ENCODE results near the gene CCDC50.

The CCDC50 gene

GRCh38 chr3:191316876-191317603 is 12.2 kb upstream of the CCDC50 start:
- no peak for DNase-seq

- DNase-seq = no peak
These were observed 8.9 kb upstream of the CCDC50 start for GRCh38 chr3:191320316-191320715.

- no peak for DNase-seq
These were observed 8.0 kb upstream of the CCDC50 start for GRCh38 chr3:191321019-191321767.

- no peak for DNase-seq
These were observed 4.3 kb upstream of the CCDC50 start for GRCh38 chr3:191324936-191325335.

DNA sequence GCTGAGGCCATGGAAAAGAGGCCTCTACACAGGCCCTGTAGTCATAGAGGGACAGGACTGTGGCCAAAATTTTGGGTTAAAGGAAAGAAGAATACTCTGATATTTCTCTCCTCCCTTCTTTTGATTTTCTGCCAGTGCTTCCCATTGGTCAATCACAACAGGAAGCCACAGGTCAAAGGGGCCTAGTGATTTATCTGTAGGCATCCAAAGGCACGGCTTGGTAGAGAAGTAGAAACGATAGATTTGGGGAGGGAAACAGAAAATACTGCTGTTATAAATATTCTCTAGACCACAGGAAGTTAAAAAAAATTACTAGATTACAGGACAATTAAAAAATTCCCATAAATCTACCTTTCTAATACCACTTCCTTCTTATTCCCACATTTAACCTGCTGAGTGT is 1.7 kb upstream of the CCDC50 start:
- no peak for DNase-seq

- DNase-seq = peak in 5 of 51 donors; percentile 1 to 65 (median 42)
These were observed 722 bp upstream of the CCDC50 start for GRCh38 chr3:191328383-191328961.

- peak in 39 of 51 donors; percentile 16 to 69 (median 45) for DNase-seq
These were observed 698 bp downstream of the CCDC50 start, which contains the start of gene UTS2B for GRCh38 chr3:191329654-191330529. UTS2B (minus strand) TSS chr3:191330526; CDS start chr3:191282189, 48,337 bp downstream.

DNA sequence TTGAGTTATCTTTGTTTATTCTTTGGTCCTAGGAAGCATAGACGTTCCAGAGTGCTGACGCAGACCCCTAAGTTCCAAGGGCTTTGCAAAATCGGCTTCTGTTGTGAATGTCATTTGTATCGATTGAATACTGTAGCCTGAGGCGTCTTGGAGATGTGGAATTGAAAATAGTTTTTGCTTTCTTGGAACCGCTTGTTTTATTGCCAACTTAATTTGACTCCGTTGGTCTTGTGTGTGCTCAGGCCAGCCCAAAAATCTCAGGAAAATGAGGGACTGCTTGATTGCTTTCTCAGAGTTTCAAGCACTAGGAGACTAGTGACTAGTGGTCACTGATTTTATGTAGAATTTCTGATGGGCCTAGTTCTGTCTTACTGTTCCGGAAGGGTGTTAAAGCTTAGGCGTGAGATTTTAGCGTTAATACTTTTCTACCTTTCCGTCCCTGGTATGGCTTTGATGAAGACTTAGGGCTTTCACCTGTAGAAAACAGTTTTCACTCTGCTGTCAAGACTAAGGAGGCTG is 1.4 kb downstream of the CCDC50 start:
- DNase-seq = peak in 4 of 51 donors; percentile 13 to 43 (median 30)

DNA sequence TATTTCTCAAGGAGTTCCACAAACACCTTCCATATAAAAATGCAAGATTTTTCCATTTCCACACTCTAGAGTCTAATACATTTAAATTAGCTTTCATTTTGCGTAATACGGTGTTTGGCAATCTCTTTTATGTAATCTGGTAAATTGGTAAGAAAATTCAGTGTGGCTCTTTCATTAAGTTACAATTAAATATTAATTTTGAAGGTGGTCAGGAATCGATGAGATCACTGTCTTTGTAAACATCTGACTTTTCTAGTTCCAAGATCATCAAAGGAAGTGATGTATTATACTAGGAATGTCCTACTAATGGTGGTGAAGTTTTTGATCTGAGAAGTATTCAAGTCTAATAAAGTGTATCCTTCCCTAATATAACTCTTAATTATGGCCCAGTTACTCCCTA is 2.2 kb downstream of the CCDC50 start:
- DNase-seq = no peak

- no peak for DNase-seq
These were observed 4.2 kb downstream of the CCDC50 start for GRCh38 chr3:191333298-191333880.

GRCh38 chr3:191334346-191334893 is 5.2 kb downstream of the CCDC50 start:
- DNase-seq = no peak

DNA sequence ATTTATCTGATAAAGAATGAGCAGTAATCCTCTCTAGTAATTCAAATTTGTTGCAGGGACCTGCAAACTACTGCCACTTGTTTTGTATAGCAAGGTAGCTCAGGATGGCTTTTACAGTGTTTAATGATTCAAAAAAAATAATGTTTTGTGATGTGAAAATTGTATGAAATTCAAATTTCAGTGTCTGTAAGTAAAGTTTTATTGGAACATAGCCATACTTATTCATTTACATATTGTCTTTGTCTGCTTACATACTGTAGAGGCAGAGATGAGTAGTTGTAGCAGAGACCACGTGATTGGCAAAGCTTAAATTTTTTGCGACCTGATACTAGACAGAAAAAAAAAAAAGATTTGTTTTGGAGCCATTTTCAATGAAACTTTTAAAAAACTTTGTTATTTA is 7.6 kb downstream of the CCDC50 start:
- no peak for DNase-seq

DNA sequence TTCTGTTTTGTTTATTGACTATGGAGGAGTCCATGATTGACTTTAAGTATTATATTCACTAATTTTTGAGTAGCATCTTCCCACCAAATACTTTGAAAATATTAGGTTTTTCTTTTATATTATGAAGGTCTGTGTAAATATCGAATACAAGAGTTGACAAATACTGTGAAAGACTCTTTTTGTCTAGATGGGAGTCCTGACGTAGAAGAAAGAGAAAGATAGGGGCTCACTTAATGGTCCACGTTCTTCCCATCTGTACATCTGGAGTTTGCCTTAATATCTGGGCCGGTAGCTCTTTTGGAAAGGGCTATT is 8.9 kb downstream of the CCDC50 start:
- no peak for DNase-seq

DNA sequence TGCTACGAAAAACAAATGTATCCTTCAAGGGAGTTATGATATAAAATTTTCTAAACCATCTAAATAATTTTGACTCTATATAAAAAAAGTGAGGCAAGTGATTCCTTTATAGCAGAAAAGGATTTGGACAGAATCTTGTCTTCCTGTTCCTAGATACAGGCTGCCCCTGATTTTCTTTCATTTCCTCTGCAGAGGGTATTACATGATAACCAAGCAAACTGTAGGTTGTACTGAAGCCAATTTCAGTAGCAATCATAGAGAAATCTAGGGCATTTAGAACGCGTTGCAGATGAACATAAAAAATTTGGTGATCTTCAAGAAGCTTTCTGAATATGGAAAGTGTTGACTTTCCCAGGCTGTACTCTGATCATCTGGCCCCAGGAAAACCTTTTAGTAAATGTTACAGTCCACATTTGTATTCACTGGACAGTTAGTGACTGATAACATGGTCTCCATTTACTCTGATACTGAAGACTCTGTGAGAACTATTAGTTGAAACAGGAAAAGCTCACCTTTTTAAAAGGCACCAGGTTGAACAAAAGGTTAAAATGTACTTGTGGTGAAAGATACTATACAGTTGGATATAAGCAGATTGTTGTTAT is 10.2 kb downstream of the CCDC50 start:
- DNase-seq = no peak

DNA sequence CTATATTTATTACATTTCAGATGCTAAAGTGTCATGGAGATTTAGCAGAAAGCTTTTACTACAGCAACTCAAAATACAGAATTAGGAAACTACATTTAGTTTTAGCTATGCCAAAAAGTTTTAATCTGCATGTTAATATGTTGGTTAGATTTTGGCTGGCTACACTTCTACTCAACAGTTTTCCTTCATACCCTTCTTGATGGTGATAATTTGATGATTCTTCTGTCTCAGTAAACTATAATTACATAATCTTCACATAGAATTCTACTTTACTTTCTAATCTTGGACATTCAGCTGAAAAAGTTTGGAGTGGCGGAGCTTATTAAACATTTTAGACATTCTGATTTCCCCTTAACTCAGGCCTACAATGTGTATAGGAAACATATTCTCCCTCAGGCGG is 11.2 kb downstream of the CCDC50 start:
- DNase-seq = no peak

GRCh38 chr3:191340966-191341365 is 11.8 kb downstream of the CCDC50 start:
- no peak for DNase-seq

GRCh38 chr3:191342006-191342405 is 12.8 kb downstream of the CCDC50 start:
- no peak for DNase-seq

GRCh38 chr3:191342411-191342810 is 13.2 kb downstream of the CCDC50 start:
- DNase-seq = no peak

- DNase-seq = no peak
These were observed 13.9 kb downstream of the CCDC50 start for GRCh38 chr3:191343115-191343514.

- DNase-seq = no peak
These were observed 14.7 kb downstream of the CCDC50 start for GRCh38 chr3:191343913-191344312.

Measured in hypothalamus (tissue), 51 donors.